Measurements from ENCODE around the gene ZNF331. TPM values are rescaled to one million over a fixed set of nuclear protein-coding genes. Genes with fewer than 3 reads are reported as not detected.

Gene ZNF331
- total and polyA plus RNA-seq, 3 donors from 2014 or later, result 26.5 to 36.5 (median 31.4) TPM

GRCh38 chr19:53579518-53579917, 41.6 kb downstream of the ZNF331 start:
- H3K27me3 ChIP-seq, result no peaks in the 10 kb centered on the region
- H3K9me3 ChIP-seq, result no peaks in the 10 kb centered on the region
- DNase-seq, result no peak
- H3K4me1 ChIP-seq, result no peaks in the 10 kb centered on the region
- no peak for TF ChIP-seq CTCF (IDR thresholded peaks at IDR 0.05)
- no peak for TF ChIP-seq POLR2A (IDR thresholded peaks at IDR 0.05)
- H3K4me3 ChIP-seq, result no peak overlapping the region
- WGBS, 2 donors, result 98% methylated on average over 2 of the region's 2 CpGs
- H3K36me3 ChIP-seq (ENCODE audit: low read depth, missing control alignments), result no peaks in the 10 kb centered on the region
- no peak overlapping the region for H3K27ac ChIP-seq
- intact Hi-C loops (cut with DNase I; ENCODE audit: low total_unique reads), result no loop called here

GRCh38 chr19:53580871-53581835, 43.2 kb downstream of the ZNF331 start:
- WGBS, 2 donors, result 85% methylated on average over 17 of the region's 17 CpGs
- H3K27me3 ChIP-seq, result no peaks in the 10 kb centered on the region
- intact Hi-C loops (cut with DNase I; ENCODE audit: low total_unique reads), result no loop called here
- TF ChIP-seq CTCF (IDR thresholded peaks at IDR 0.05), result no peak
- TF ChIP-seq POLR2A (IDR thresholded peaks at IDR 0.05), result no peak
- H3K4me1 ChIP-seq, result no peaks in the 10 kb centered on the region
- no peaks in the 10 kb centered on the region for H3K36me3 ChIP-seq (ENCODE audit: low read depth, missing control alignments)
- no peak overlapping the region for H3K4me3 ChIP-seq
- H3K9me3 ChIP-seq, result no peaks in the 10 kb centered on the region
- DNase-seq, result no peak
- no peak overlapping the region for H3K27ac ChIP-seq

- TF ChIP-seq CTCF (IDR thresholded peaks at IDR 0.05) (no peak), POLR2A (IDR thresholded peaks at IDR 0.05) (no peak)
- intact Hi-C loops (cut with DNase I; ENCODE audit: low total_unique reads), result no loop called here
- H3K4me3 ChIP-seq, result no peak overlapping the region
- H3K36me3 ChIP-seq (ENCODE audit: low read depth, missing control alignments), result no peaks in the 10 kb centered on the region
- no peak for DNase-seq
- H3K27me3 ChIP-seq, result no peaks in the 10 kb centered on the region
- H3K4me1 ChIP-seq, result no peaks in the 10 kb centered on the region
- no peak overlapping the region for H3K27ac ChIP-seq
- H3K9me3 ChIP-seq, result no peaks in the 10 kb centered on the region
- WGBS, 2 donors, result 76 to 82% methylated on average over 6 of the region's 6 CpGs
Observed at GRCh38 chr19:53581871-53582279, 43.9 kb downstream of the ZNF331 start.

GRCh38 chr19:53583181-53583580, 45.2 kb downstream of the ZNF331 start:
- no peak for DNase-seq
- H3K27ac ChIP-seq, result no peak overlapping the region
- H3K27me3 ChIP-seq, result no peaks in the 10 kb centered on the region
- TF ChIP-seq POLR2A (IDR thresholded peaks at IDR 0.05) (no peak), CTCF (IDR thresholded peaks at IDR 0.05) (no peak)
- no peaks in the 10 kb centered on the region for H3K9me3 ChIP-seq
- H3K4me1 ChIP-seq, result no peaks in the 10 kb centered on the region
- WGBS, 2 donors, result 92 to 95% methylated on average over 3 of the region's 3 CpGs
- intact Hi-C loops (cut with DNase I; ENCODE audit: low total_unique reads), result no loop called here
- no peak overlapping the region for H3K4me3 ChIP-seq
- H3K36me3 ChIP-seq (ENCODE audit: low read depth, missing control alignments), result no peaks in the 10 kb centered on the region
